CD14-positive monocyte (primary cell): Measurements from ENCODE around the gene TNFRSF4. TPM values are rescaled to one million over a fixed set of nuclear protein-coding genes. Genes with fewer than 3 reads are reported as not detected.

ENCODE experiments used
- DNase-seq, 3 donors: peaks; one replicate each; pipeline ENCODE4 v3.0.0-alpha.2; 2011 to 2022
- H2AFZ ChIP-seq: 2 replicates; pipeline ENCODE4 v1.6.0; 2012; ENCODE audit warnings: mild to moderate bottlenecking, low read depth, low read length, inconsistent platforms; ENCODE audit not compliant: insufficient read depth, poor library complexity, severe bottlenecking
- H3K27ac ChIP-seq, 2 donors: 1 replicate in 1 of 2; 2 replicates in 1 of 2; pipeline ENCODE4 v1.5.1; 2012 to 2013; ENCODE audit warnings: low read length in 2 of 2, control low read depth in 1 of 2, inconsistent platforms in 1 of 2, low read depth in 1 of 2, mild to moderate bottlenecking in 1 of 2
- H3K27me3 ChIP-seq, 2 donors: one replicate each; pipeline versions ENCODE4 v1.6.0 to v1.6.1; 2011 to 2013; ENCODE audit warnings: low read length in 2 of 2; ENCODE audit not compliant: control insufficient read depth in 2 of 2, insufficient read depth in 2 of 2
- H3K36me3 ChIP-seq, 2 donors: replicated peaks in 1 of 2; 1 replicate in 1 of 2; 2 replicates in 1 of 2; pipeline versions ENCODE4 v1.5.1 to v1.6.1; 2012 to 2013; ENCODE audit warnings: low read length in 2 of 2, control low read depth in 1 of 2, inconsistent platforms in 1 of 2, mild to moderate bottlenecking in 1 of 2; ENCODE audit not compliant: insufficient read depth in 2 of 2, control insufficient read depth in 1 of 2
- H3K4me1 ChIP-seq, 2 donors: 1 replicate in 1 of 2; 2 replicates in 1 of 2; pipeline versions ENCODE4 v1.5.1 to v1.6.1; 2012 to 2013; ENCODE audit warnings: low read length in 2 of 2, control low read depth in 1 of 2, inconsistent platforms in 1 of 2, mild to moderate bottlenecking in 1 of 2, moderate library complexity in 1 of 2; ENCODE audit not compliant: insufficient read depth in 2 of 2, control insufficient read depth in 1 of 2
- H3K4me2 ChIP-seq: replicated peaks from 2 replicates; pipeline ENCODE3; 2012; ENCODE audit warnings: low read length, moderate library complexity, mild to moderate bottlenecking; ENCODE audit not compliant: poor library complexity, severe bottlenecking; ENCODE audit errors: extremely low read depth
- H3K4me3 ChIP-seq, 3 experiments: fragments of 200-600 bp in 1 of 3; sonication (generic) in 1 of 3; replicated peaks in 1 of 3; 1 replicate in 2 of 3; 2 replicates in 1 of 3; pipeline ENCODE4 v1.5.1; 2011 to 2013; ENCODE audit warnings: low read length in 3 of 3, mild to moderate bottlenecking in 3 of 3, control low read depth in 2 of 3, low read depth in 2 of 3, inconsistent platforms in 1 of 3, moderate library complexity in 1 of 3
- H3K79me2 ChIP-seq: 2 replicates; pipeline ENCODE4 v1.6.0; 2012; ENCODE audit warnings: mild to moderate bottlenecking, control low read depth, inconsistent platforms, low read length, moderate library complexity; ENCODE audit not compliant: insufficient read depth
- H3K9ac ChIP-seq: 2 replicates; pipeline ENCODE4 v1.6.0; 2017; ENCODE audit warnings: low read length, mild to moderate bottlenecking; ENCODE audit not compliant: insufficient read depth, poor library complexity, severe bottlenecking
- H3K9me3 ChIP-seq, 2 donors: replicated peaks in 1 of 2; 1 replicate in 1 of 2; 2 replicates in 1 of 2; pipeline versions ENCODE4 v1.5.1 to v1.6.1; 2012 to 2013; ENCODE audit warnings: low read length in 2 of 2, control low read depth in 1 of 2; ENCODE audit not compliant: control insufficient read depth in 1 of 2, insufficient read depth in 1 of 2
- H4K20me1 ChIP-seq: 2 replicates; pipeline ENCODE4 v1.6.0; 2012; ENCODE audit warnings: mild to moderate bottlenecking, low read length, control low read depth, moderate library complexity; ENCODE audit not compliant: insufficient read depth
- H3K27ac Mint-ChIP-seq, 7 donors: one replicate each; pipeline ENCODE4 v1.8.0; 2020; ENCODE audit warnings: mild to moderate bottlenecking in 7 of 7, mixed read lengths in 7 of 7, moderate library complexity in 6 of 7, inconsistent platforms in 2 of 7
- H3K27me3 Mint-ChIP-seq, 3 donors: one replicate each; pipeline ENCODE4 v1.8.0; 2021 to 2022; ENCODE audit warnings: low read depth in 3 of 3, mild to moderate bottlenecking in 3 of 3, mixed read lengths in 3 of 3, moderate library complexity in 3 of 3, inconsistent platforms in 1 of 3
- H3K36me3 Mint-ChIP-seq, 2 donors: one replicate each; pipeline ENCODE4 v1.8.0; 2020; ENCODE audit warnings: mixed read lengths in 2 of 2, inconsistent platforms in 1 of 2, mild to moderate bottlenecking in 1 of 2
- H3K4me1 Mint-ChIP-seq: one replicate; pipeline ENCODE4 v1.8.0; 2020; ENCODE audit warnings: mild to moderate bottlenecking, mixed read lengths
- H3K4me3 Mint-ChIP-seq, 2 donors: one replicate each; pipeline ENCODE4 v1.8.0; 2020; ENCODE audit warnings: mild to moderate bottlenecking in 2 of 2, mixed read lengths in 2 of 2, moderate library complexity in 1 of 2
- H3K9me3 Mint-ChIP-seq, 7 donors: one replicate each; pipeline ENCODE4 v1.8.0; 2020 to 2022; ENCODE audit warnings: mixed read lengths in 7 of 7, mild to moderate bottlenecking in 6 of 7, moderate library complexity in 6 of 7, inconsistent platforms in 2 of 7
- WGBS: methylation state at CpG from one replicate; pipeline ENCODE4 v1.1.5; 2013; ENCODE audit warnings: missing lambda C conversion rate; ENCODE audit not compliant: insufficient coverage; 5-methylcytosine and 5-hydroxymethylcytosine counted together
- intact Hi-C, 2 donors: fragments of 100-400 bp; cut with micrococcal nuclease; formaldehyde crosslinking; loops; one replicate each; pipeline versions ENCODE4 v1.15.0 to v1.15.1; 2023
- polyA plus RNA-seq, 3 donors: library from polyadenylated mRNA; depleted of rRNA in 1 of 3; unstranded in 2 of 3; stranded (reverse) in 1 of 3; fragments of 300-500 nt in 2 of 3; fragments of >200 nt in 1 of 3; fragmentation: Illumina TruSeq in 2 of 3; gene quantifications; 1 replicate in 2 of 3; 2 replicates in 1 of 3; pipeline ENCODE4 v1.2.3, GENCODE V29; 2012 to 2021
- TF ChIP-seq, protein P1 (sequence below): fragments of 200-600 bp; IDR thresholded peaks from one replicate; pipeline ENCODE4 v1.8.0; 2022; ENCODE audit warnings: antibody characterized with exemption, mild to moderate bottlenecking

The TNFRSF4 gene
- polyA plus RNA-seq, 3 donors: 0.05 TPM; not detected in 2

GRCh38 chr1:1164361-1164700 lies 49.6 kb downstream of the TNFRSF4 start:
- intact Hi-C loops: no loop called here
- Histone ChIP-seq H3K4me2 (no peak overlapping the region), H2AFZ (no peak overlapping the region), H3K27me3 (no peaks in the 10 kb centered on the region), H3K9ac (no peak overlapping the region), H3K4me1 (no peaks in the 10 kb centered on the region), H3K36me3 (no peaks in the 10 kb centered on the region), H3K4me3 (no peak overlapping the region), H3K9me3 (no peaks in the 10 kb centered on the region), H3K79me2 (no peaks in the 10 kb centered on the region), H3K27ac (no peak overlapping the region), H4K20me1 (no peaks in the 10 kb centered on the region)
- TF ChIP-seq, protein P1, sequence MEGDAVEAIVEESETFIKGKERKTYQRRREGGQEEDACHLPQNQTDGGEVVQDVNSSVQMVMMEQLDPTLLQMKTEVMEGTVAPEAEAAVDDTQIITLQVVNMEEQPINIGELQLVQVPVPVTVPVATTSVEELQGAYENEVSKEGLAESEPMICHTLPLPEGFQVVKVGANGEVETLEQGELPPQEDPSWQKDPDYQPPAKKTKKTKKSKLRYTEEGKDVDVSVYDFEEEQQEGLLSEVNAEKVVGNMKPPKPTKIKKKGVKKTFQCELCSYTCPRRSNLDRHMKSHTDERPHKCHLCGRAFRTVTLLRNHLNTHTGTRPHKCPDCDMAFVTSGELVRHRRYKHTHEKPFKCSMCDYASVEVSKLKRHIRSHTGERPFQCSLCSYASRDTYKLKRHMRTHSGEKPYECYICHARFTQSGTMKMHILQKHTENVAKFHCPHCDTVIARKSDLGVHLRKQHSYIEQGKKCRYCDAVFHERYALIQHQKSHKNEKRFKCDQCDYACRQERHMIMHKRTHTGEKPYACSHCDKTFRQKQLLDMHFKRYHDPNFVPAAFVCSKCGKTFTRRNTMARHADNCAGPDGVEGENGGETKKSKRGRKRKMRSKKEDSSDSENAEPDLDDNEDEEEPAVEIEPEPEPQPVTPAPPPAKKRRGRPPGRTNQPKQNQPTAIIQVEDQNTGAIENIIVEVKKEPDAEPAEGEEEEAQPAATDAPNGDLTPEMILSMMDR: no peak
- H3K4me1 Mint-ChIP-seq: no peaks in the 10 kb centered on the region
- peaks cover 0 to 3% (median 0%) of the 10 kb centered on the region in 7 donors for H3K9me3 Mint-ChIP-seq
- H3K27ac Mint-ChIP-seq: no peak overlapping the region
- H3K4me3 Mint-ChIP-seq: no peak overlapping the region
- no peaks in the 10 kb centered on the region for H3K36me3 Mint-ChIP-seq
- DNase-seq: no peak
- WGBS: 87% methylated on average over 26 of the region's 26 CpGs
- peaks cover 2 to 19% (median 2%) of the 10 kb centered on the region in 3 donors for H3K27me3 Mint-ChIP-seq

GRCh38 chr1:1163538-1164070 lies 50.3 kb downstream of the TNFRSF4 start:
- Mint-ChIP-seq H3K9me3 (peaks cover 0 to 3% (median 0%) of the 10 kb centered on the region in 7 donors), H3K4me3 (no peak overlapping the region)

More at GRCh38 chr1:1163538-1164070, 50.3 kb downstream of the TNFRSF4 start:
- no peaks in the 10 kb centered on the region for H3K79me2 ChIP-seq
- intact Hi-C loops: no loop called here
- TF ChIP-seq, protein P1: no peak
- H3K4me3 ChIP-seq: no peak overlapping the region
- no peak overlapping the region for H3K27ac ChIP-seq
- H3K9me3 ChIP-seq: no peaks in the 10 kb centered on the region
- Mint-ChIP-seq H3K27ac (no peak overlapping the region), H3K27me3 (peaks cover 2 to 19% (median 2%) of the 10 kb centered on the region in 3 donors), H3K4me1 (peaks cover 7% of the 10 kb centered on the region), H3K36me3 (no peaks in the 10 kb centered on the region)
- no peak for DNase-seq
- peaks cover 4 to 6% of the 10 kb centered on the region in 2 donors for H3K4me1 ChIP-seq
- no peaks in the 10 kb centered on the region for H3K36me3 ChIP-seq
- WGBS: 97% methylated on average over 31 of the region's 33 CpGs
- H2AFZ ChIP-seq: no peak overlapping the region
- H3K9ac ChIP-seq: no peak overlapping the region
- H3K4me2 ChIP-seq: no peak overlapping the region
- H3K27me3 ChIP-seq: no peaks in the 10 kb centered on the region
- H4K20me1 ChIP-seq: no peaks in the 10 kb centered on the region
